Activated naive CD8-positive, alpha-beta T cell treated with anti-CD3 and anti-CD28 coated beads, Interleukin-2, amount 50 U/mL, for 24 hours (primary cell): Measurements from ENCODE around the gene SLC37A3.
"Not testable (repeated sequence)": the region's sequence is repeated elsewhere in the genome, so short reads cannot be mapped to it uniquely, and the experiment has no call there.

Source experiments
- ATAC-seq: fragments of 150-1000 bp; cut with Tn5 transposase; one replicate; pipeline ENCODE4 v1.10.0; 2021
- DNase-seq: peaks from one replicate; pipeline ENCODE4 v3.0.0; 2021
- H3K27ac Mint-ChIP-seq: one replicate; pipeline ENCODE4 v1.8.0; 2021; ENCODE audit warnings: mild to moderate bottlenecking, mixed read lengths
- H3K27me3 Mint-ChIP-seq: one replicate; pipeline ENCODE4 v1.8.0; 2021; ENCODE audit warnings: mixed read lengths
- H3K36me3 Mint-ChIP-seq: one replicate; pipeline ENCODE4 v1.8.0; 2021; ENCODE audit warnings: low read depth, mixed read lengths
- H3K4me1 Mint-ChIP-seq: one replicate; pipeline ENCODE4 v1.8.0; 2021; ENCODE audit warnings: mixed read lengths
- H3K4me3 Mint-ChIP-seq: one replicate; pipeline ENCODE4 v1.8.0; 2021; ENCODE audit warnings: mild to moderate bottlenecking, moderate library complexity, mixed read lengths
- H3K9me3 Mint-ChIP-seq: one replicate; pipeline ENCODE4 v1.8.0; 2021; ENCODE audit warnings: mixed read lengths

The SLC37A3 gene

DNA sequence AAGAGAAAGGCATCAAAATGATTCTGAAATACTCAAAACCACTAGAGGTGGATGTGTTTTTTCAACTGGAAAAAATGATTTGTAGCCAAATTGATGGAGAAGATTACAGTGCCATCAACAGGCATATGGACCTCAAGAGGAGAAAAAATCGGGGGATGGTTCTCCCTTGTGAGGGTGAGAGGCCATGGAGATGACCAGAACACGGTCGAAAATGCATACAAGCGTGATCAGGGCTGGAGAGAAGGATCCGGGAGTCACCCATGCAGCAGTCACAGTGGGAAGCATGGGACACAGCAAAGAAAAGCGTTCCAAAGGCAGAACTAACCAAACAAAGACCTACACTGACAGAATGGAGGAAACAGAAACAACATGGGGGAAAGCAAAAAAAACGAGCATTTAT, 80.3 kb downstream of the SLC37A3 start:
- Mint-ChIP-seq H3K4me1 (peaks cover 35% of the 10 kb centered on the region), H3K9me3 (peaks cover under 1% of the 10 kb centered on the region), H3K4me3 (no peak overlapping the region), H3K27ac (no peak overlapping the region), H3K36me3 (no peaks in the 10 kb centered on the region), H3K27me3 (no peaks in the 10 kb centered on the region)
- no peak for ATAC-seq
- DNase-seq = no peak

DNA sequence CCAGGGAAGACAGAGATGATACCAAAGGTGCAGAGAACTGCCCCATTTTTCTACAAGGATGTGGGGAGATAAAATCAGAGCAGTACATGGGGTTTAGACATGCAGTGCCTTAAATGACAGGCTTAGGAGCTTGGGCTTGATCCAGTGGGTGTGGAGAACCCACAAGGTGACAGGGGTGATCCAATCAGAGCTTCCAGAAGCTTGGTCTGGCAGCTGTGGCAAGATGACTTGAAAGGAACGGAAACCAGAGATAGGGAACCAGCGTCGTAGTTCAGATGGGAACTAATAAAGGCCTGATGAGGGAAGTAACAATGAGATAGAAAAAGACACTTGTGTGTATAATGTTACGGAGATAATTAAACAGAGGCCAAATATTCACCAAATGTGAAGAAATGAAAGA, 80.7 kb downstream of the SLC37A3 start:
- no peaks in the 10 kb centered on the region for H3K36me3 Mint-ChIP-seq
- no peaks in the 10 kb centered on the region for H3K27me3 Mint-ChIP-seq
- ATAC-seq (peak; percentile 62), DNase-seq (no peak)
- no peak overlapping the region for H3K27ac Mint-ChIP-seq
- H3K9me3 Mint-ChIP-seq = peaks cover 5% of the 10 kb centered on the region
- no peak overlapping the region for H3K4me3 Mint-ChIP-seq
- peaks cover 35% of the 10 kb centered on the region for H3K4me1 Mint-ChIP-seq

DNA sequence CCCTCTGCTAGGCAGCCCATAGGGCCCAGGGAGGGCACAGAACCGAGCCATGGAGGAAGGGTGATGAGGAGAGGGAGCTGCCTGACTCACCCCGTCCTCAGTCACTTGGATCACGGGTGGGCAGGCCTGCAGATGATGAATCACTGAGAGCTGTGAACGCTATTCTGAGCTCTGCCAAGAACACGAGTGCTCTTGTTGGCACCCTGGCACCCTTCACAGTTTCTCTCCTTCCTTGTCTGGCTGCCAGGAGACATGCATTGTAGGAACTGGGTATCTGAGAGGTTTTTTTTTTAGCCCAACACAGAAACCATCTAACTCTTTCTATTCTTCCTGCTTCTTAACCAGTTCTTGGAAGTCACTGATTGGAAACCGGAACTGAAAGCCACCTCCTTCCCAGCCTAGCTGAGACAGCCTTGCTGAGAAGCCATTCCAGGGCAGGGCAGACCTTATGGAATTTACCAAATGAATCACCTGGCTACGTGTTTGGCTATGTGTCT, 82.1 kb downstream of the SLC37A3 start:
- DNase-seq (peak; percentile 20), ATAC-seq (peak; percentile 75)
- Mint-ChIP-seq H3K4me3 (no peak overlapping the region), H3K4me1 (peaks cover 35% of the 10 kb centered on the region), H3K9me3 (peaks cover 13% of the 10 kb centered on the region), H3K27me3 (no peaks in the 10 kb centered on the region), H3K27ac (no peak overlapping the region), H3K36me3 (peaks cover 4% of the 10 kb centered on the region)

DNA sequence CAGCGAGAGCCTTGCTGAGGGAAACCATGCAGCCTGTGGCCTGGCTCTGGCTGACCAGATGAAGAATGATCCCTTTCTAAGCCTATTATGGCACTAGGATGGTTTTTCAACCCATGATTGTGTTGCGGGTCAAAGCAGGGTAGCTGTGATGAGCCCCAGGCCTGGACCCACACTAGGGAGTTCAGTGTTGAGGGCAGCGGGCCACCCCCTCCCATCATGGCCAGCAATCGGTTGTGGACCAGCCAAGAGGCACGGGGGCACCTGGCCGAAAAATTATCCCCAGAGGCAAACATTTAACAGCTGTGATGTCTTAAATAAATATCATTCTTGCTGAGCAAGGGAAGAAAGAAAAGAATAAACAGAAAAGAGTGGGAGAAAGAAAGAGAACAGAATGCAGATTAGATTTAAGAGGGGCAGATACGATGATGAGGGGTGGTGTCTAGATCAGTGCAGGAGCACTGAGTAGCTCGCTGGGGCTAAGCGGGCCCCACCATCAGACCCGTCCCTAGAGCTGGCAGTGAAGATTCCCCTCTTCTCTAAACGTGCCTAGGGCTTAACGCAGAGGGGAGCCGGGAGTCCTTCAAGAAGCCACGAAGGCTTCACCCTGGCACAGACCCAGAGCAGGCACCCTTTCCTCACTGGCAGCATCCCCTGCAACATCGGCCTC, 82.7 kb downstream of the SLC37A3 start:
- H3K27me3 Mint-ChIP-seq = no peaks in the 10 kb centered on the region
- H3K4me1 Mint-ChIP-seq = peaks cover 35% of the 10 kb centered on the region
- no peak overlapping the region for H3K27ac Mint-ChIP-seq
- H3K4me3 Mint-ChIP-seq = no peak overlapping the region
- ATAC-seq = no peak
- no peak for DNase-seq
- H3K36me3 Mint-ChIP-seq = peaks cover 4% of the 10 kb centered on the region
- H3K9me3 Mint-ChIP-seq = peaks cover 13% of the 10 kb centered on the region

DNA sequence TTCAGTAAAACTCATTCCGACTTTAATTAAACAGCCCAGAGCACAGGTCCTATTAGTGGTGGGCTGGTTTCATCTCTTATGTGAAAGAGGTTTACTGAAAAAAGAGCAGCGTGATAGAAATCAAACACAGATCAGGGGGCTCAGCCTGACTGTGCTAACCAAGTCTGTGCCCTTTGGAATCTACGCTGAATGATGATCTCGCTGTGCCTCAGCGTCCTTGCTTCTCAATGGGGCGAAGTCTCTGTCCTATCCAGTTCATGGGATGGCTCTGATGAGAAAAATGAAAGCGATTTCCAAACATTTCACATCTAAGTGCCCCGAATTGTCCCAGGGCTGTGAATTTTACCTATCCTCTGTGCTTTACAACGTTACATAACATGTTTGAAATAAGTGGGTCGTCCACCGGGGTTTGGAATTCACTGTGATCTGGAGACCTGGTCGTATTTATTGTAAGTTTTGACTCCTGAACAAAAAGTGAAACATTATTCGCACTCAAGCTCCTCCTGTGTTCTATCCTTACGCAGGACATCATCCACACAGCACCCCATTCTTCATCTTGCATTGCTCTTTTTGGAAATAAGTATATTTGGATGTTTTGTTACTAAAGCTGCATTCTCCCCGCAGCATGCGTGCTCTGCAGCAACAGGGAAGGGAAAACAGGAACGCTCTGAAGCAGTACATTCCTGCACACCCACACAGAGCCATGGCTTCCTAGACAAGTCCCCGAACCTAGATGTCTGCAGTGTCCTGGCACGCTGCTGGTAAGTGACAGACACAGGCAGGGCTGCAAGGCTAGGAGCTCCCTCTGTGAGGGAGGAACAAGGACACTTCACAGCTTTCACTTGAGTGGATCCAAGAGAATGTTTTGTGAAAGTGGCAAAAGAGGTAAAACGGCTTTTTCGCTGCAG, 83.5 kb downstream of the SLC37A3 start:
- Mint-ChIP-seq H3K27ac (no peak overlapping the region), H3K36me3 (peaks cover 4% of the 10 kb centered on the region), H3K27me3 (no peaks in the 10 kb centered on the region), H3K4me1 (peaks cover 35% of the 10 kb centered on the region), H3K4me3 (no peak overlapping the region), H3K9me3 (peaks cover 13% of the 10 kb centered on the region)
- DNase-seq (no peak), ATAC-seq (no peak)

DNA sequence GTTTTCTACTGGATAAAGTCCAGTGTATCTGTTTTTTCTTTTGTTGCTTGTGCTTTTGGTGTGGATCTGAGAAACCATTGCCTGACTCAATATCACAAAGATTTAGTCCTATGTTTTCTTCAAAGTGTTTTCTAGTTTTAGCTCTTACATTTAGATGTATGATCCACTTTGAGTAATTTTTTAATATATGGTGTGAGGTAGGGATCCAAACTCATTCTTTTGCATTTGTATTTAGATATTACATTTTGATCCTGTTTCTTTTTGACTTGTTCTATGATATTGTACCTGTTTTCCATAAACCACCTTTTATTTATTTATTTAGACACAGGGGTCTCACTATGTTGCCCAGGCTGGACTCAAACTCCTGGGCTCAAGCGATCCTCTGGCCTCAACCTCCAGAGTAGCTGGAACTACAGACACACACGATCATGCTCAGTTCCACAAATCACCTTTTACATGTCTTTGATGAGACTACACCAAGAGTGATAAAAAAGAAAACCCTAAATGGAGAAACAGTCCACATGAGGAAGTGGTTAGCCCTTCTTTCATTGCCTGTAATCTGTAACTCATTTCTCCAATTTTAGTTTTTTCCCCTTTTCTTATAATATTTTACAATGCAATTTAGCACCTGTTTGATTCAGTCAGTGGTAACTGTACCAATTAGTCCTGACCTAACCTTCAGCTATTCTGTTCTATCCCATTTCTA, 86.0 kb downstream of the SLC37A3 start:
- Mint-ChIP-seq H3K27ac (no peak overlapping the region), H3K9me3 (peaks cover 13% of the 10 kb centered on the region), H3K27me3 (no peaks in the 10 kb centered on the region), H3K36me3 (peaks cover 4% of the 10 kb centered on the region), H3K4me3 (no peak overlapping the region), H3K4me1 (peaks cover 16% of the 10 kb centered on the region)
- ATAC-seq (no peak), DNase-seq (no peak)

DNA sequence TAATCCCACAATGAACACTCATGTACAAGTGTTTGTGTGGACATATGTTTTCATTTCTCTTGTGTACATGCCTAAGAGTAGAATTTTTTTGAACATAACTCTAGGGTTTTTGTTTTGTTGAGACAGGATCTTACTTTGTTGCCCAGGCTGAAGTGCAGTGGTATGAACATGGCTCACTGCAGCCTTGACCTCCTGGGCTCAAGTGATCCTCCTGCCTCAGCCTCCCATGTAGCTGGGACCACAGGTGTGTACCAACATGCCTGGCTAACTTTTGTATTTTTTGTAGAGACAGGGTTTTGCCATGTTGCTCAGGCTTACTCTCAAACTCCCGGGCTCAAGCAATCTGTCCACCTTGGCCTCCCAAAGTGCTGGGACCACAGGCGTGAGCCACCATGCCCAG, 87.2 kb downstream of the SLC37A3 start:
- not testable (repeated sequence) for DNase-seq, H3K4me1 Mint-ChIP-seq, H3K36me3 Mint-ChIP-seq, H3K27ac Mint-ChIP-seq, H3K27me3 Mint-ChIP-seq, H3K4me3 Mint-ChIP-seq, ATAC-seq
- H3K9me3 Mint-ChIP-seq = peaks cover 13% of the 10 kb centered on the region

DNA sequence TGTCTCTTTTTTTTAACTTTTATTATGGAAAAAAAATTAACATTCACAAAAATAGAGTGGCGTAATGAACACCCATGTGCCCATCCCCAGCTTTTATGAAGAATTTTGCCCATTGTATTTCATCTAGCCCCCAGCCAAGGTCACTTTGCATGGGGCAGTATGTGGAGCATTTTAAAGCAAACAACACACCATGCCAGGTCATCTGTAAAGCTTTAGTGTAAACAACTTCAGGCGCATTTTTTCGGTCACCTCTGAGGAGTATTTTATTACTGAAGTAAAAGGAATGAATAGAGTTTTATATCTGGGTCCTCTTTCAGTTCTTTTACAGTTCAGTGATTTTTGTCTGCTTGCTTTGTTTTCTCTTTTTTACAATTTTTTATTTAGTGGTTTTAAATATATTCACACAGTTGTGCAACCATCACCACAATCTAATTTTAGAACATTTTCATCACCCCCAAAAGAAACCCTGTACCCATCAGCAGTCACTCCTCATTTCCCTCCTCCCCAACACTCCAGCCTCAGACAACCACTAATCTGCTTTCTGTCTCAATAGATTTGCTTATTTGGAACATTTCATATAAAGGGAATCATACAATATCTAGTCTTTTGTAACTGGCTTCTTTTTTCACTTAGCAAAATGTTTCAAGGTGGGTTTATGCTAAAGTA, 87.9 kb downstream of the SLC37A3 start:
- no peak overlapping the region for H3K4me3 Mint-ChIP-seq
- peaks cover 4% of the 10 kb centered on the region for H3K36me3 Mint-ChIP-seq
- no peaks in the 10 kb centered on the region for H3K27me3 Mint-ChIP-seq
- peaks cover 13% of the 10 kb centered on the region for H3K9me3 Mint-ChIP-seq
- H3K4me1 Mint-ChIP-seq = no peaks in the 10 kb centered on the region
- DNase-seq (no peak), ATAC-seq (no peak)
- no peak overlapping the region for H3K27ac Mint-ChIP-seq

DNA sequence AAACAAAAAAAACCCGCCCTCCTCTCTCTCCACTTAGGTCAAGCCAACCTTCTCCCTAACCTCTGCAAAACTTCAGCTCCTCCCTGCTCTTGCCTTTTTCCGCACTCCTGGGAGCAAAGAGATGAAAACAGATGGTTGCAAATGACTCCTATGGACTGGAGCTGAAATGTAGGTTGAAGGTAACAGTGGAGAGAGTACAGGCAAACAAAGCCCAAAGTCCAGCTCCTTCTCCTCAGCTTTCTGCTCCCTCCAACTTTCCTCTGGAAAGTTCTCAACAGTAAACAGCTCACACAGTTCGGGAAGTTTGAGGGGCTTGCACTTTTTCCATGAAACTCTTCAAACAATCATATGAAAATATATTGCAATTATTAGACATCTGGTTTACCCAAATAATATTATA, 90.3 kb downstream of the SLC37A3 start:
- DNase-seq (no peak), ATAC-seq (no peak)
- Mint-ChIP-seq H3K4me1 (peaks cover 16% of the 10 kb centered on the region), H3K27ac (no peak overlapping the region), H3K4me3 (no peak overlapping the region), H3K27me3 (no peaks in the 10 kb centered on the region), H3K9me3 (peaks cover 13% of the 10 kb centered on the region), H3K36me3 (peaks cover 4% of the 10 kb centered on the region)

DNA sequence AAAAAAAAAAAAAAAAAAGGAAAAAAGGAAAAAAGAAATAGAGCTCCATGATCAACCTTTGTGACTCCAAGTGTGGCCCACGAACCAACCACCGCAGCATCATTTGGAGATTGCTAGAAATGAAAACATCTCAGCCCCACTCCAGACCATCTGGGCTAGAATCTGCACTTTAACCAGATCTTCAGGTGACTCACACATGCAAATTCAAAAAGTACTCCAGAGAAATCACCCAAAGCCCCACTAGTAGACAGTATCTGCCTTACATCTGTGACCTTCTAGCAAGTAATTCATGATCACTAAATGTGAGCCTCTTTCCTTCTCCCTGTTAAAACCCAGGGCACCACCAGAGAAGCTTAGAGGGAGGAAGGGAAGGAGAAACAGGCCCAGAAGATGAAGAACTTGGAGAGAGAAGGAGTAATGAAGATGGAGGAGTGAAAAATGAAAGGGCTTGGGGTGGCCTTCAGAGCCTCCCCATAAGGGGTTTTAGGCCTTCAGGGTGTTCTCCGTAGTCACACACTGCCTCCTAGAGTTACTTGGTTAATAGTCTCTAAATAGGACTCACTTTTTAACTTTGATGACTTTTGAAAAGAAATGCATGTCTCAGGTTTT, 94.0 kb downstream of the SLC37A3 start:
- Mint-ChIP-seq H3K4me3 (no peak overlapping the region), H3K27me3 (no peaks in the 10 kb centered on the region), H3K9me3 (no peaks in the 10 kb centered on the region), H3K36me3 (no peaks in the 10 kb centered on the region), H3K27ac (peak overlapping the region; percentile 74), H3K4me1 (peaks cover 16% of the 10 kb centered on the region)
- peak; percentile 22 for DNase-seq
- peak; percentile 95 for ATAC-seq

DNA sequence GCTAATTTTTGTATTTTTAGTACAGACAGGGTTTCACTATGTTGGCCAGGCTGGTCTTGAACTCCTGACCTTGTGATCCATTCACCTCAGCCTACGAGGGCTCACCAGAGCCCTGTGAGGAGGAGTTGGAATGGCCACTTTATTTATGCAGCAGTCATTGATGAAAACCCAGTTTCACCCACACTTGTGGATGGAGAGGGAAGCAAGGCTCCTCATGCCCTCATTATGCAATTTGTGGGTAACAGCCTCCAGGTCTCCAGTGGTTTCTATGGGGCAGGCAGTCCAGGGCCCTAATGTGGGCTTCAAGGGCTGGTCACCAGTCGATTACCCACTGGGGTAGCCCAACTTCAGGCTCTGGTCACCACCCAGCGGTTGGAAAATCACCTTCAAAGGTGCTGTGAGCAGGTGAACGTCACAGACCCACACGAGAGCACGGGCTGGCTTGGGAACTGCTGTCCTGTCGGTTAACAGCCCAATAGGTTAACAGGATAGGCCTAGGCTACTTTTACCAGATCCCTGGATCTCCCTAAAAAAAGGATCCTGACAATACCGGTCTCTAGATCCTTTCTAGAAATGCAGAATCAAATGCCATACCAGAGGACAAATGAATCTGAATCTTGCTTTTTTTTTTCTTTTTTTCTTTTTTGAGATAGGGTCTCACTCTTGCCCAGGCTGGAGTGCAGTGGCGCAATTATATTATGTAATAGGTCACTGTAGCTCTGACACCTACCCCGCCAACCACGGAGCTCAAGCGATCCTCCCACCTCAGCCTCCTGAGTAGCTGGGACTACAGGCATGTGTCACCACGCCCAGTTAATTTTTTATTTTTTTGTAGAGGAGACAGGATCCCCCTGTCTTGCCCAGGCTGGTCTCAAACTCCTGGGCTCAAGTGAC, 97.8 kb downstream of the SLC37A3 start:
- no peak for ATAC-seq
- Mint-ChIP-seq H3K36me3 (no peaks in the 10 kb centered on the region), H3K27me3 (no peaks in the 10 kb centered on the region), H3K9me3 (no peaks in the 10 kb centered on the region), H3K4me1 (peaks cover 16% of the 10 kb centered on the region), H3K27ac (no peak overlapping the region), H3K4me3 (no peak overlapping the region)
- no peak for DNase-seq

DNA sequence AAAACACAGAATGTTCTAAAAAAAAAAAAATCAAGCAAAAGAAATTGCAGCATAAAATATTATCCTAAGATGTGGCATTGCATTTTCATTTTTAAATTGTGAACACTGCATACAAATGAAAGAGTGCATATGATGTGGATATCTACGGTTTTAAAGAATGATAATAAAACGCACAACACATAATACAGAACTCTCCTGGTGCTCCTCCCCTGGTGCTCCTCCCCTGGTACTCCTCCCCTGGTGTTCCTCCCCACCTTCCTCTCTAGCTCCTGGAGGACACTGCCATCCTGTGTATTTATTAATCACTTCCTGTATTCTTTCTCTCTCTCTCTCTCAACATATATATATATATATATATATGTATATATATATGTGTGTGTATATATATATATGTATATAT, 100.1 kb downstream of the SLC37A3 start:
- no peak overlapping the region for H3K27ac Mint-ChIP-seq
- H3K4me1 Mint-ChIP-seq = no peaks in the 10 kb centered on the region
- no peaks in the 10 kb centered on the region for H3K9me3 Mint-ChIP-seq
- ATAC-seq = no peak
- no peak overlapping the region for H3K4me3 Mint-ChIP-seq
- H3K36me3 Mint-ChIP-seq = no peaks in the 10 kb centered on the region
- H3K27me3 Mint-ChIP-seq = no peaks in the 10 kb centered on the region
- DNase-seq = no peak

DNA sequence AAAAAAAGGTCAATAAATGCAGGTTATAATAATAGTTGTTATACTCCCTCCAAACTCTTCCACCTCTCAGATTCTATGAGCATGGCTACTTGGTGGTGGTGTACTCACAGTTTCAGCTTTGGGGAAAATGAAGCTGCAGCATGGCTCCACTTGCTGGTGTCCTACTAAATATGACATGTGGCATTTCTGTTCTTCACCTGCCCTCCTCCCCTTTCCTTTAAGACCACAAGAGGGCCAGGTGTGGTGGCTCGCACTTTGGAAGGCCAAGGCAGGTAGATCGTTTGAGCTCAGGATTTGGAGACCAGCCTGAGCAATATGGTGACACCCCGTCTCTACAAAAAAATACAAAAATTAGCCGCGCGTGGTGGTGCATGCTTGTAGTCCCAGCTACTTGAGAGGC, 101.1 kb downstream of the SLC37A3 start:
- ATAC-seq (no peak), DNase-seq (no peak)
- no peaks in the 10 kb centered on the region for H3K27me3 Mint-ChIP-seq
- H3K27ac Mint-ChIP-seq = no peak overlapping the region
- H3K36me3 Mint-ChIP-seq = no peaks in the 10 kb centered on the region
- H3K4me1 Mint-ChIP-seq = no peaks in the 10 kb centered on the region
- no peaks in the 10 kb centered on the region for H3K9me3 Mint-ChIP-seq
- no peak overlapping the region for H3K4me3 Mint-ChIP-seq
